Astrocyte (in vitro differentiated cells and primary cell): Measurements from ENCODE around the gene ADIG.

Experiments used
- CTCF ChIP-seq: IDR thresholded peaks from 2 replicates; pipeline ENCODE4 v1.5.1; 2011; ENCODE audit warnings: low read depth, mild to moderate bottlenecking, inconsistent platforms, low read length, moderate library complexity; ENCODE audit not compliant: insufficient read depth
- EZH2 ChIP-seq: IDR thresholded peaks from 2 replicates; pipeline ENCODE4 v1.6.1; 2012; ENCODE audit warnings: mild to moderate bottlenecking, low read length, inconsistent platforms; ENCODE audit not compliant: insufficient read depth

- TF ChIP-seq CTCF (no peak), EZH2 (no peak)
These were observed 49.0 kb downstream of the ADIG start for GRCh38 chr20:38629979-38630378.
